ENCODE results near the gene BCORL1.

DNA sequence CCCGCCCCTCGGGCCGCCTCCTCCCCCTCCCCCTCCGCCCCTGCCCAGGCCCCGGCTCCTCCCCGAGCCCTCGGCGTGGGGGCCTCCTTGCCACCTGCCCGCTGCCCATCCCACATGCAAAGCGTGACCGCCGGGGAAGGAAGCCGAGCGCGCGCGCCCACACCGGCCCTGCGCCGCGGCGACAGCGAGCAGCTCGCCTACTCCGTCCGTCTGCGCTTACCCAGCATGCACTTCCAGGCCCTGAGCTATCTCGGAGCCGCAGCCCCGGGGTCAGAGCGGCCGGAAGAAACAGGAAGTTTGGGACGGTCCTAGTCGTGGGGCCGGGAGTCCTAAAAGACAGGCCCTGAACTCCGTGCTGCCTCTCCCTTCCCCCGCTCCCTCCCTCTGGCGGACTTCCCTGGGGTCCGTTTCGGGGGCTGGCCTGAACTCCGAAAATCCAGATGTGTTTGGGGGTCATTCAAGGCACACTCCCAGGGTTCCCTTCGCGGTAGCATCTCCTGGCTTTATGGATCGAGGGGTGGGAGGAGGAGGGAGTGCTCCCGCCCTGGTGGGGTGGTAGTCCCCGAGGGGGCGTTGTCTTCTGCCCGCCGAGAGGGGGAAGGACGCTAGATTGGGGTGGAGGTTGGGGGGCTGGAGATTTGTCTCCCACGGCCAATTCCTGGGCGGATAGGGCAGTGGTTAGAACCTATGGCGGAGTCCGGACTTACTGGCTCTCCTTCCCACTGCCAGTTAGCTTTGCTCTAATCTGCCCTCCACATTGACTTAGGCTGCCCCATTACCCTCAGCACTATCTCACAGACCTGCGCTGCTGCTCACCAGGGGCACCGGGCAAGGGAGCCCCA, 25.0 kb upstream of the BCORL1 start:
- TF ChIP-seq, protein P1, sequence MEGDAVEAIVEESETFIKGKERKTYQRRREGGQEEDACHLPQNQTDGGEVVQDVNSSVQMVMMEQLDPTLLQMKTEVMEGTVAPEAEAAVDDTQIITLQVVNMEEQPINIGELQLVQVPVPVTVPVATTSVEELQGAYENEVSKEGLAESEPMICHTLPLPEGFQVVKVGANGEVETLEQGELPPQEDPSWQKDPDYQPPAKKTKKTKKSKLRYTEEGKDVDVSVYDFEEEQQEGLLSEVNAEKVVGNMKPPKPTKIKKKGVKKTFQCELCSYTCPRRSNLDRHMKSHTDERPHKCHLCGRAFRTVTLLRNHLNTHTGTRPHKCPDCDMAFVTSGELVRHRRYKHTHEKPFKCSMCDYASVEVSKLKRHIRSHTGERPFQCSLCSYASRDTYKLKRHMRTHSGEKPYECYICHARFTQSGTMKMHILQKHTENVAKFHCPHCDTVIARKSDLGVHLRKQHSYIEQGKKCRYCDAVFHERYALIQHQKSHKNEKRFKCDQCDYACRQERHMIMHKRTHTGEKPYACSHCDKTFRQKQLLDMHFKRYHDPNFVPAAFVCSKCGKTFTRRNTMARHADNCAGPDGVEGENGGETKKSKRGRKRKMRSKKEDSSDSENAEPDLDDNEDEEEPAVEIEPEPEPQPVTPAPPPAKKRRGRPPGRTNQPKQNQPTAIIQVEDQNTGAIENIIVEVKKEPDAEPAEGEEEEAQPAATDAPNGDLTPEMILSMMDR (conservative IDR thresholded peaks at IDR 0.05), result no peak
- no peak for TF ChIP-seq EZH2 (IDR thresholded peaks at IDR 0.05; ENCODE audit: low read depth)
